GM21526 (cell line): ENCODE data around the gene CLDN24.

Experiments
- ATAC-seq: cut with Tn5 transposase; IDR thresholded peaks from one replicate; pipeline ENCODE4 v1.9.1; 2021; ENCODE audit warnings: moderate library complexity; ENCODE audit not compliant: unreplicated experiment, low FRiP score

CLDN24 gene

DNA sequence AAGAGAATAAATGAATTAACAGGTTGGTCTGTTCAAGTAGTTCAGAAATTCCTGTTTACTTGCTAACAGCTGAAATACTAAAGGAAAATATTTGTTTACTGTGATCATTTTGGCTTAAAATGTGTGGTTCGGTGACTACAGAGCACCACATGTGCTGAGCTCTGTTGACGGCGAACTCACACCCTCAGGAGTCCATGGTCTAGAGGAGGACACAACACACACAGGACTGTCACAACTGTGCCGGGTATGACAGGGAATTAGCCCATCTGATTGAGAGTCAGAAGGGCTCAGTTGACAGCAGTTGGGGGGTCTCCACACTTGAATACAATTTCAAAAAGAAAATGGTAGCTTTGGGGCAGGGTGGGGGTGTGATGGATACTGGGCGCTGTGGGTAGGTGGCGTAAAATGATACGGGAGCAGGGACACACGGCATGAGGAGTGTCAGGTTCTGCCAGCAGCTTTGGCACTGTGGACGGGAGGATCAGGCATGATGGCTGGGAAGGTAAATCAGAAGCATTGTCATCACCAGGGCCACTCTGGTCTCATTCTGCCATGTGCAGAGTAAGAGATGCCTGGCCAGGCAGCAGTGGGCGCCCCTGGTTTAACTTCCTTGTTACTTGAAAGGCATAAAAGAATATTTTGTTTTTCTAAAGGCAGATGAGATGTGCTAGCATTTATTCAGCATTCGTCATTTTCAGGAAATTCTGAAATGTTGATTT is 35.5 kb downstream of the CLDN24 start:
- ATAC-seq = no peak

- ATAC-seq = no peak
Measured at GRCh38 chr4:183285886-183286285, 36.3 kb downstream of the CLDN24 start.

DNA sequence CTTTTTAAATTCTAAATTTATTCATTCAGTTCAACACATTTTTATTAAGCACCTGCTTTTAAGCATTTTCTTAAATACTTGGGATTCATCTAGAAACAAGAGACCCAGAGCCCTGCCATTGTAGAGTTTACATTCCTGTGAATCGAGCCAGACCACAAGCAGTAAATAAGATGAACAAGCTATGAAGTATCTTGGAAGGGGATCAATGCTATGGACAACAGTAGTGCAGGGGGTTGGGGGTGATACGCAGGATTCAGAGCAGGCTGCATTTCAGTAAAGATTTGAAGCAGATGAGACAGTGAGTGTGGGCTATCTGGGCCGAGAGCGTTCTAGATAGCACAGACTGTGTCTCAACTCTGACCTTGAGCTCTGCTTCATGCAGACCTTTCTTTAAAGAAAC is 37.3 kb downstream of the CLDN24 start:
- ATAC-seq = no peak

GRCh38 chr4:183284258-183284785 is 37.9 kb downstream of the CLDN24 start:
- no peak for ATAC-seq

- ATAC-seq = no peak
Measured at GRCh38 chr4:183276106-183276505, 46.1 kb downstream of the CLDN24 start.

GRCh38 chr4:183272384-183272783 is 49.8 kb downstream of the CLDN24 start:
- ATAC-seq = no peak
